ENCODE data around the gene NXN.
"Not testable (repeated sequence)": the region's sequence is repeated elsewhere in the genome, so short reads cannot be mapped to it uniquely, and the experiment has no call there.

NXN gene

DNA sequence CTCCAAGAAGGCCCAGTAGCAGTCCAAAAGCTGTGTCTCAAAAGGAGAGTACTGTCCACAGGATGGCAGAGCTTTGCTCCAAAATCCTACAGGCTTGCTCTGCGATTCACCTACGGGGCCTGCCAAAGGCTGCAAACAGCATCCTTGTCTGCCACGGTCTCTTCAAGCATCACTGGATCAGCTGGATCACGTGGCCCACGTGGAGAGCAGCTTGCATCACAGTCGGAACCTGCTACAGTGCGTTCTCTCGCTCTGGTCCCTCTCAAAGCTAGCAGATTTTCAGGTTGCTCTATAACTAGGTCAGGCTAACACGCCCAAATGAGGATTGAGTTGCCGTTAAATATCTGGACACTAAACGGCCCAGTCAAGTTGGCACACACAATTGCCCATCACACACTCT is 9.0 kb upstream of the NXN start:
- DNase-seq = no peak
- intact Hi-C loops (cut with DNase I) = no loop called here

GRCh38 chr17:987931-988330 is 8.4 kb upstream of the NXN start:
- intact Hi-C loops (cut with DNase I) = no loop called here
- DNase-seq = no peak

DNA sequence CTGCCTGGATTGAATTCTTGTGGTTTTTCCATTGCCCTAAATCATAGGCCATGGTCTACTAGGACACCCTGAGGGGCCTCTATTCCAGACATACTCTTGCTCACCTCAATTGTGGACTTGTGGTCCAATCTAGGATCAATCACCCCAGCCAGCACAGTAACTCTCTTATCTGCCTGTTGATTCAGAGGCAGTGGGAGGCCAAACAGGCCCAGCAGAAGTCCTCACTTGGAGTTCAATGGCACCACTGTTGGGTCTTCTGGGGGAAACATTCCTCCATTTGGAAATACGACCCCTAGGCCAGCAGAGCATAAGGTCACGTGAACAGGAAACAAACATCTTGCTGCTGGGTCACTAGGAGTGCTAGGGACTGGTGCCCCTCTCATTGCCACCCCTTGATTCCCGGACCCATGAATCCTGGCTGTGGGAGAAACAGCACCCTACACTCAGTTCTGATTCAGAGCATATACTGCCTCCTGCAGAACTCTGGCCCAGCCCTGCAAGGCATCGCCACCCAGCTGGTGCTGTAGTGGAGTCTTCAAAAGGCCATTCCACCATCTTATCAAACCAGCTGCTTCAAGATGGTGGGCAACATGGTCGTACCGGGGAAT is 6.8 kb upstream of the NXN start:
- DNase-seq = no peak
- intact Hi-C loops (cut with DNase I) = no loop called here

DNA sequence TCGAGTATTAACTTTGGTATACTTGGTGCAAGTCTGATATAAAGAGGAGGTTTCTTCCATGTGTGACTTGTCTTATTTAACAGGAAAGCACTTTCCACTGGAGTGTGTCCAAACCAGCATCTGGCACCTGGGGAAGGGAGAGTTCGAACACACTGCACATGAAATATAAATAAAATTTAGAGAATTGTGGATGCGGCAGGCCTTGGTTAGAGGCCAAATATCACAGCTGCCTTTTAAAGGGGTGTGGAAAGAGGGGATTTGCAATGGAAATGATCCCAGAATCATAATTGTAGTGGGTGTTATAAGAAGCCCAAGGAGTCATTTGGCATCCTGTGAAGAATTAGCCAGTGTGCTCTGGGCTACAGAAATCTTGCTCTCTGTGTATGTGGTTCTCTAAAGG is 4.3 kb upstream of the NXN start:
- intact Hi-C loops (cut with DNase I) = no loop called here

GRCh38 chr17:981292-981658 is 1.7 kb upstream of the NXN start:
- intact Hi-C loops (cut with DNase I) = loop anchor here (2.0 kb wide), 1 partner anchor 186 kb away; no protein-coding TSS in a partner anchor
- no peak for DNase-seq

More for the DNA sequence above, 4.3 kb upstream of the NXN start:
- no peak for DNase-seq

- peak; percentile 62 to 92 (median 80) for DNase-seq
- intact Hi-C loops (cut with DNase I) = loop anchor here (2.0 kb wide), 1 partner anchor 186 kb away; no protein-coding TSS in a partner anchor
Measured at GRCh38 chr17:980406-981291, 1.1 kb upstream of the NXN start.

DNA sequence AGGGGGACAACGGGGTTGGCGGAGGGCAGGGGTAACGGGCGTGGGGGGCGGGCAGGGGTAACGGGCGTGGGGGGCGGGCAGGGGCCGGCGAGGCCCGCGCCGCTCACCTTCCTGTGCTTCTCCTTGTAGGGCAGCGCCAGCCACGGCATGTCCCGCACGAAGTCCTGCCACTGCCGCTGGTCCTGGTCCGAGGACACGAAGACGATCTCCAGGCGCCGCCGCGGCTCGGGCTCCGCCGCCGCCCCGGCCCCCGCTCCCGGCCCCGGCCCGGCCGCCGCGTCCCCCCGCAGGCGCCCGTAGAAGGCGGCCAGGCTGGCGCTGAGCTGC is 401 bp downstream of the NXN start:
- DNase-seq = no peak
- intact Hi-C loops (cut with DNase I) = no loop called here

- intact Hi-C loops (cut with DNase I) = no loop called here
- DNase-seq = no peak
Measured at GRCh38 chr17:978103-979093, 1.2 kb downstream of the NXN start.

- intact Hi-C loops (cut with DNase I) = no loop called here
- DNase-seq = no peak
Measured at GRCh38 chr17:977166-977565, 2.4 kb downstream of the NXN start.

- DNase-seq = no peak
- intact Hi-C loops (cut with DNase I) = no loop called here
Measured at GRCh38 chr17:976312-976711, 3.3 kb downstream of the NXN start.

GRCh38 chr17:975371-975915 is 4.1 kb downstream of the NXN start:
- peak in 26 of 42 donors; percentile 6 to 52 (median 32) for DNase-seq
- intact Hi-C loops (cut with DNase I) = no loop called here

DNA sequence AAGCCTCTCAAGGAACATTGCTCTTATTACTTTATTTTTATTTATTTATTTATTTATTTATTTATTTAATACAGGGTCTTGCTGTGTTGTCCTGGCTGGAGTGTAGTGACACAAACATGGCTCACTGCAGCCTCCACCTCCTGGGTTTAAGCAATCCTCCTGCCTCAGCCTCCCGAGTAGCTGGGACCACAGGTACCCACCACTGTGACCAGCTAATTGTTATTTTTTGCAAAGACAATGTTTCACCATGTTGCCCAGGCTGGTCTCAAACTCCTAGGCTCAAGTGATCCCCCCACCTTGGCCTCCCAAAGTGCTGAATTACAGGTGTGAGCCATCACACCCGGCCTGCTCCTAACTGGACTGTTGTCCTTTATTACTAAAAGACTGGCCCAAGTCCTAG is 4.8 kb downstream of the NXN start:
- DNase-seq; intact Hi-C loops (cut with DNase I): not testable (repeated sequence)

- intact Hi-C loops (cut with DNase I) = no loop called here
- no peak for DNase-seq
Measured at GRCh38 chr17:973053-973452, 6.5 kb downstream of the NXN start.

DNA sequence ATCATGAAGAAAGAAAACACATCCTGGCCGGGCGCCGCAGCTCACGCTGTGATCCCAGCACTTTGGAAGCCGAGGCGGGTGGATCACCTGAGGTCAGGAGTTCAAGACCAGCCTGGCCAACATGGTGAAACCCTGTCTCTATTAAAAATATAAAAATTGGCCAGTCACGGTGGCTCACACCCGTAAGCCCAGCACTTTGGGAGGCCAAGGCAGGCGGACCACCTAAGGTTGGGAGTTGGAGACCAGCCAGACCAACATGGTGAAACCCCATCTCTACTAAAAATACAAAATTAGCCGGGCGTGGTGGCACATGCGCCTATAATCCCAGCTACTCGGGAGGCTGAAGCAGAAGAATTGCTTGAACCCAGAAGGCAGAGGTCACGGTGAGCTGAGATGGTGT is 7.7 kb downstream of the NXN start:
- DNase-seq; intact Hi-C loops (cut with DNase I): not testable (repeated sequence)

DNA sequence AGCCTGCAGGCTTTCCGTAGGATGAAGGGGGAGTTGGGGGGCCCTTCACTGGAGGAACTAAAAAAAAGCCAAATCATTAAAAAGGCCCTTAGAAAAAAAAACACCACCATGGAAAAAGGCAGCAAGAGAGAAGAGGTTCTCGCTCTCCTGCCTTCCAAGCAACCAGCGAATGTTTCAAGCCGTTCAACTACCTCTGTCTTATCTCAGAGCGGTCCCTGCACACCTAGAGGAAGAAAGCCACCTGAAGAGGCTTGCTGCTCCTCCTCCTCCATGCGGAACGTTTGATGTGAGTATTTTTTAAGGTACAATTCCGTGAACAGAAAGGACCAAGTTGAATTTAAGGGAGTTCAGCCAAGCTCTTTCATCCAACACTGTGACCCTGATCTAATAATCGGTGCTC is 9.2 kb downstream of the NXN start:
- no peak for DNase-seq
- intact Hi-C loops (cut with DNase I) = no loop called here

DNA sequence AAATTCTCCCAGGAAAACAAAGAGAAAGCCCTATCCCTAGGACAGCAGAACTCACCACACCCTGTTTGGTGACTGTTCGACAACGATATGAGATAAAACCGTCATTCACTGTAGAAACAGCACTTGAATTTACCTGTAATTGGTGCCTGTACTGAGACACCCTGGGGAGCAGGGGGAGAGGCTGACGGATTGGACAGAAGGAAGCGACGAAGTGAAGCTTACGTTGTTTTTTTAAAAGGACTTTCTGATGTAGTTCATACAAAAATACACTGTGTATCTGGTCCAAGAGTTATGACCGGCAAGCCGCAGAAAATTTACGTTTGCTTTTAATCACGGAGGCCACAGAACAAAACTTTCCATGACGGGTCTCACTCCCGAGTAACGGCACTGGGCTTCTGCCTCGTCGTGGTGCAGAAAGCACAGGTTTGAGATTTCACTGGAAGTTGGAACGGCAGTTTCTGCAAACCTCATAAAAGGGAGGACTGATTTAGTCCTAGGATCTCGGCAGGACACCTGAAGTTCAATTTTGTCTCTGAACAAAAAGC is 9.7 kb downstream of the NXN start:
- intact Hi-C loops (cut with DNase I) = no loop called here
- no peak for DNase-seq

GRCh38 chr17:968812-969730 is 10.5 kb downstream of the NXN start:
- intact Hi-C loops (cut with DNase I) = no loop called here
- no peak for DNase-seq

GRCh38 chr17:967122-967521 is 12.5 kb downstream of the NXN start:
- DNase-seq = no peak
- intact Hi-C loops (cut with DNase I) = no loop called here
